MG63 (cell line): ENCODE data around the gene KNOP1. TPM values are rescaled to one million over a fixed set of nuclear protein-coding genes. Genes with fewer than 3 reads are reported as not detected.

Experiments used
- DNase-seq: peaks from one replicate; pipeline ENCODE4 v3.0.0-alpha.2; 2020
- H3K27me3 ChIP-seq: fragments of 250-450 bp; sonication (Bioruptor Pico); 2 replicates; pipeline ENCODE4 v1.5.1; 2020; ENCODE audit warnings: mild to moderate bottlenecking, moderate library complexity
- H3K36me3 ChIP-seq: fragments of 250-450 bp; sonication (Bioruptor Pico); 2 replicates; pipeline ENCODE4 v1.5.1; 2020; ENCODE audit warnings: mild to moderate bottlenecking, moderate library complexity
- H3K4me3 ChIP-seq: fragments of 250-450 bp; sonication (Bioruptor Pico); 2 replicates; pipeline ENCODE4 v1.5.1; 2020; ENCODE audit warnings: mild to moderate bottlenecking, moderate library complexity
- H3K9me3 ChIP-seq: fragments of 250-450 bp; sonication (Bioruptor Pico); 2 replicates; pipeline ENCODE4 v1.5.1; 2020; ENCODE audit warnings: mild to moderate bottlenecking, moderate library complexity
- total RNA-seq: library from RNA; depleted of rRNA; stranded (reverse); fragments of >200 nt; shearing (Covaris generic); gene quantifications from 2 replicates; pipeline ENCODE4 v1.2.3, GENCODE V29; 2014; ENCODE audit warnings: low replicate concordance

Gene KNOP1
- total RNA-seq, 1 experiment from 2014 or later = 15.2 TPM

GRCh38 chr16:19715566-19715965 lies 2.5 kb downstream of the KNOP1 start:
- Histone ChIP-seq H3K36me3 (peaks cover 45% of the 10 kb centered on the region), H3K4me3 (no peak overlapping the region), H3K27me3 (no peaks in the 10 kb centered on the region), H3K9me3 (no peaks in the 10 kb centered on the region)
- peak; percentile 22 for DNase-seq

DNA sequence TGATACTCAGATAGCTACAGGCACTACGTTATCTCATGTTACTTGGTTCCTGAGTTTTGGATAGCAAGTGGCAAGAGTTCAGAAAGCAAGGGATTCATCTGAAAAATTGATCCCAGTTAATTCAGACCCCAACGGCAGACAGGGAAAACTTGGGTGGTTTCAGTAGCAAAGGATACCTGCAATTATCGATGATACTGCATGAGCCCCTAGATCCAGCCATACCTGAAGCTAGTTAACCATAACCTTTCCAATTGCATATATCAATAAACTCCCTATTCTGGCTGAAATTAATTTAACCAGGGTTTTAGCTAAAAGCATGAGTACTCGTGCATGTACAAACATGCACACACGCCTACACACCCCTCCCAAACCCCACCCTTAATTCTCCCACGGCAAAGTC lies 4.3 kb downstream of the KNOP1 start:
- H3K27me3 ChIP-seq = no peaks in the 10 kb centered on the region
- H3K9me3 ChIP-seq = no peaks in the 10 kb centered on the region
- no peak for DNase-seq
- H3K4me3 ChIP-seq = no peak overlapping the region
- H3K36me3 ChIP-seq = peaks cover 63% of the 10 kb centered on the region

- no peaks in the 10 kb centered on the region for H3K27me3 ChIP-seq
- no peak for DNase-seq
- peaks cover 63% of the 10 kb centered on the region for H3K36me3 ChIP-seq
- H3K4me3 ChIP-seq = no peak overlapping the region
- no peaks in the 10 kb centered on the region for H3K9me3 ChIP-seq
Measured at GRCh38 chr16:19712418-19713058, 5.5 kb downstream of the KNOP1 start.

DNA sequence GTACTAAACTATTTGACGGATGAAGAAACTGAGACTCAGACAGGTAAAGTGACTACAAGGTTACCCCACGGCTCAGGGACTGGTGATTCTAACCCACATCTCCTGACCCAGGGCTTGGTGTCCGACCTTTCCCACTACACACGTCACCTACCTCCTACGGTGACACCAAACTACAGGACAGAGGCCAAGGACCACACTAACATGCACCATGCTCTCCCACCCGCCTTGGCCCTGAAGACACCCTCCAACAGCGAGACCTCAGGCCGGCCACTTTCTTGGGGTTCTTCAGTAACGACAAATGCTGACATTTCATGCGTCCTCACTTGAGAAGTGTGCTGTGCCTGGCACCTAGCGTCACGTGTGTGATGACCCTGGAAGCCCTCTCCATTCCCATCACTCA lies 6.4 kb downstream of the KNOP1 start:
- Histone ChIP-seq H3K36me3 (peaks cover 69% of the 10 kb centered on the region), H3K4me3 (no peak overlapping the region), H3K9me3 (no peaks in the 10 kb centered on the region), H3K27me3 (no peaks in the 10 kb centered on the region)
- no peak for DNase-seq

GRCh38 chr16:19710991-19711545 lies 7.0 kb downstream of the KNOP1 start:
- no peaks in the 10 kb centered on the region for H3K9me3 ChIP-seq
- H3K36me3 ChIP-seq = peaks cover 70% of the 10 kb centered on the region
- no peak for DNase-seq
- no peak overlapping the region for H3K4me3 ChIP-seq
- no peaks in the 10 kb centered on the region for H3K27me3 ChIP-seq

- no peak for DNase-seq
- Histone ChIP-seq H3K4me3 (no peak overlapping the region), H3K36me3 (peaks cover 77% of the 10 kb centered on the region), H3K27me3 (no peaks in the 10 kb centered on the region), H3K9me3 (no peaks in the 10 kb centered on the region)
Measured at GRCh38 chr16:19710191-19710908, 7.7 kb downstream of the KNOP1 start.

DNA sequence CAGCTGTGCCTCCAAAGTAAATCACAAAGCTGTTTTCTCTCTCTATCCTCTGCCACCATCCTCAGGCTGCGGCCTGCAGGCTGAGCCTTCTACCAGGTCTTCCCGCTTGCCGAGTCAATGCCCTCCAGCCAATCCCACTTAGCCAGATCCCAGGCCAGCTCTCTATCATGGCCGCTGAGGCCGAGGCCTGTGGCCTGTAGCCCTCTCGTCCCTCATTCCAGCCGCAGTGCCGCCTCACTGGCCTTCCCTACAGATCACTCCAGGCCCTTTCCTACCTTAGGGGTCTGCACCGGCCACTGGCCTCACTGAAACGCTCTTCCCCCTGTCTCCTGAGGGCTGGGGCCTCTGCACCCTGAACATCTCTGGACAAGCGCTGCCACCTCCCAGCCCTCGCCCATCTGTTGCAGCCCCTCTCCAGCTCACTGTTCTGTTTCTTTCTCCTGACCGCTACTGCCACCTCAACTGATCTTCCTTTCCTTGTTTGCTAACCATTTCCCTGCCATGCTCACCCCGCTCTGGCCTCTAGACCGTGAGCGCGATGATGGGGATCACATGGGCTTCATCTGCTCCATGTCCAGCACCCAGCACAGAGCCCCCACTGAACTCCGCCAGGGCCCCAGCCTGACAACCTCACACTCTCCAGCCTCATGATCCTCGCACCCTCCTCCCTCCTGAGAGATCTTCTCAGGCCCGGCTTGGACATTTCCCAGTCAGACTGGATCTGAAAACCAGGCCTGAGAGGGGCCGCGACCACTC lies 8.5 kb downstream of the KNOP1 start:
- H3K36me3 ChIP-seq = peaks cover 79% of the 10 kb centered on the region
- DNase-seq = no peak
- H3K9me3 ChIP-seq = no peaks in the 10 kb centered on the region
- H3K27me3 ChIP-seq = no peaks in the 10 kb centered on the region
- H3K4me3 ChIP-seq = no peak overlapping the region

- DNase-seq = no peak
- peaks cover 80% of the 10 kb centered on the region for H3K36me3 ChIP-seq
Measured at GRCh38 chr16:19708296-19709205, 9.5 kb downstream of the KNOP1 start.

GRCh38 chr16:19707569-19708295 lies 10.3 kb downstream of the KNOP1 start:
- peaks cover 79% of the 10 kb centered on the region for H3K36me3 ChIP-seq
- H3K4me3 ChIP-seq = no peak overlapping the region
- DNase-seq = no peak
- H3K9me3 ChIP-seq = no peaks in the 10 kb centered on the region
- H3K27me3 ChIP-seq = no peaks in the 10 kb centered on the region

More at GRCh38 chr16:19708296-19709205, 9.5 kb downstream of the KNOP1 start:
- Histone ChIP-seq H3K27me3 (no peaks in the 10 kb centered on the region), H3K9me3 (no peaks in the 10 kb centered on the region), H3K4me3 (no peak overlapping the region)

DNA sequence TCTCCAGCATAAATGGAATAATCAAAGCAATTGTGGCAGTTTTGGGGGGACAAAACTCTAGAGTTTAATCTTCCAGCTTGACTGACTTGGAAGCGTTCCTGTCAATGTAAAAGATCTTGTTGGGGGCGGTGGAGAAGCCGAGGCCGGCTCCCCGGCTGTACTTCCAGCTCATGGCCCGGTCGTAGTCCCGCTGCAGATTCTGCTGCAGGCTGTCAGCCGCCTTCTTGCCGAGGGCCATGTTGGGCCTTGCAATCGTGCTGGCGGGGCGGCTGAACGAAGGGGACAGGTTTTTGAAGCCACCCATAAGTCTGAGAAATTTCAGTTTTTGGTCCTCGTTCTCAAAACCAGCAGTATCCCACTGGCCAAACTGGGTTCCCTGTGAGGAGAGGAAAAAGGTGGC lies 11.2 kb downstream of the KNOP1 start:
- no peak for DNase-seq
- Histone ChIP-seq H3K27me3 (no peaks in the 10 kb centered on the region), H3K36me3 (peaks cover 80% of the 10 kb centered on the region), H3K9me3 (no peaks in the 10 kb centered on the region), H3K4me3 (no peak overlapping the region)

DNA sequence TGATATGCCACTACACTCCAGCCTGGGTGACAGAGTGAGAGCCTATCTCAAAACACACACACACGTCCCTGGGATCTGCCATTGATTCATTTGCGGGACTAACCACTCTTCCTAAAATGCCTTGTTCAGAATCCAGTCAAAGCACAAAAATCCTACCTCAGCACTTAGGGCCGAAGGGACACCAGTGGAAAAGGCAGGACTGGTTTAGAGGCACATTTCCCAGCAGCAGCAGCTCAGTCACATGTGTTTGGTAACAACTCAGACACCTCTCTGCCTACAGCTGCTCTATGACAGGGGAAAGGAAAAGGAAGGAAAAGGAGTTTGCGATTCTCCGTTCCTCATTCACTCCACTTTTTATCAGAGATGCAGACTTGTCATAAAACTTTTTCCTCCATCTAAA lies 12.2 kb downstream of the KNOP1 start:
- DNase-seq = no peak
- Histone ChIP-seq H3K9me3 (no peaks in the 10 kb centered on the region), H3K4me3 (no peak overlapping the region), H3K36me3 (peaks cover 79% of the 10 kb centered on the region), H3K27me3 (no peaks in the 10 kb centered on the region)

- no peak overlapping the region for H3K4me3 ChIP-seq
- H3K27me3 ChIP-seq = no peaks in the 10 kb centered on the region
- peaks cover 81% of the 10 kb centered on the region for H3K36me3 ChIP-seq
Measured at GRCh38 chr16:19705146-19705501, 12.9 kb downstream of the KNOP1 start.

DNA sequence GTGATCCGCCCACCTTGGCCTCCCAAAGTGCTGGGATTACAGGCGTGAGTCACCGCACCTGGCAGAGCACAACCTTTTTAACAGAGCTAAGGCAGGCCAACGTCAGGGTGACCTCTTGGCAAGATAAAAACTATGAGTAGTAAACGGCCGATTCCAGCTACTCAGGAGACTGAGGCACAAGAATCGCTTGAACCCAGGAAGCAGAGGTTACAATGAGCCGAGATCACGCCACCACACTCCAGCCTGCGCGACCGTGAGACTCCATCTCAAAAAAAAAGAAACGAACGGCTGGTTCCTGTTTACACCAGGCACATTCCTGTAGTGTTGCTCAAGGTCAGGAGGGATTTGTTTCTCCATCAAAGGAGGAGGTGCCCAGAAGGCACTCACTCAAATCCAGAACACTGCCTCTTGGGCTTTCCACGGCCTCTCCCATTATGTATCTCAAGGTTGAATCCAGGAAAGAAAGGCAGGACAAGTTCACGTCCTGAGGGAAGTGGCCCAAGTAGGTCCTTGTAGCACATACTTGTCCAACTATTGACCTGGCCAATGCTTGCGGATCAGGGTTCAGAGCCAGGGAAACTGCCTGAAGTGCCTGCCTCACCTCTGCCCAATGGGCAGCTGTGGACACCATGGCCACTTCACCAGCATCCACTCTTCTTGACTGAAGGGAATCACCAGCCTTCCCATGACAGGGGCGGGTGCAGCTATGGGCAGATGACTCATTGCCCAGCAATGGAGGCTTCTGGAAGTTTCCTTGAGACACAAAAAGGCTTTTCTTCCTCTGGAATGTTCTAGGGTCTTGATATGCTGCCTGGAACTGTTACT lies 13.5 kb downstream of the KNOP1 start:
- no peak overlapping the region for H3K4me3 ChIP-seq
- peak; percentile 69 for DNase-seq
- H3K27me3 ChIP-seq = no peaks in the 10 kb centered on the region
- no peaks in the 10 kb centered on the region for H3K9me3 ChIP-seq
- peaks cover 81% of the 10 kb centered on the region for H3K36me3 ChIP-seq

More at GRCh38 chr16:19705146-19705501, 12.9 kb downstream of the KNOP1 start:
- DNase-seq = no peak
- no peaks in the 10 kb centered on the region for H3K9me3 ChIP-seq

- Histone ChIP-seq H3K4me3 (no peak overlapping the region), H3K27me3 (no peaks in the 10 kb centered on the region), H3K9me3 (no peaks in the 10 kb centered on the region), H3K36me3 (peaks cover 84% of the 10 kb centered on the region)
- no peak for DNase-seq
Measured at GRCh38 chr16:19703172-19703889, 14.7 kb downstream of the KNOP1 start.
